Measurements from ENCODE around the gene CTSH. TPM values are rescaled to one million over a fixed set of nuclear protein-coding genes. Genes with fewer than 3 reads are reported as not detected.
A peak's percentile ranks its signal among the peaks of the same experiment; 100 is the strongest.
"Not testable (repeated sequence)": the region's sequence is repeated elsewhere in the genome, so short reads cannot be mapped to it uniquely, and the experiment has no call there.

The CTSH gene
- total RNA-seq, 1 donor from 2014 or later, result 81.6 TPM

- intact Hi-C loops (cut with DNase I), result no loop called here
- ATAC-seq, result no peak
Measured at GRCh38 chr15:78949461-78949860, 4.6 kb upstream of the CTSH start.

GRCh38 chr15:78947506-78947905 is 2.7 kb upstream of the CTSH start:
- ATAC-seq (no peak), DNase-seq (ENCODE audit: low spot score) (no peak)
- intact Hi-C loops (cut with DNase I), result no loop called here

More at GRCh38 chr15:78949461-78949860, 4.6 kb upstream of the CTSH start:
- DNase-seq (ENCODE audit: low spot score), result no peak

- DNase-seq (ENCODE audit: low spot score), result no peak
- ATAC-seq, result no peak
- intact Hi-C loops (cut with DNase I), result no loop called here
Measured at GRCh38 chr15:78946493-78946892, 1.6 kb upstream of the CTSH start.

- DNase-seq (ENCODE audit: low spot score), result no peak
- peak; percentile 53 for ATAC-seq
- intact Hi-C loops (cut with DNase I), result no loop called here
Measured at GRCh38 chr15:78944202-78944625, 632 bp downstream of the CTSH start.

GRCh38 chr15:78943692-78944091 is 1.2 kb downstream of the CTSH start:
- peak; percentile 41 for ATAC-seq
- intact Hi-C loops (cut with DNase I), result no loop called here
- DNase-seq (ENCODE audit: low spot score), result no peak

- intact Hi-C loops (cut with DNase I), result no loop called here
- no peak for DNase-seq (ENCODE audit: low spot score)
- ATAC-seq, result no peak
Measured at GRCh38 chr15:78942741-78943140, 2.1 kb downstream of the CTSH start.

GRCh38 chr15:78938658-78939488 is 6.0 kb downstream of the CTSH start:
- intact Hi-C loops (cut with DNase I), result no loop called here
- no peak for ATAC-seq
- no peak for DNase-seq (ENCODE audit: low spot score)

GRCh38 chr15:78937132-78937739 is 7.6 kb downstream of the CTSH start:
- ATAC-seq (peak; percentile 76), DNase-seq (ENCODE audit: low spot score) (no peak)
- intact Hi-C loops (cut with DNase I), result no loop called here

GRCh38 chr15:78934655-78935023 is 10.2 kb downstream of the CTSH start:
- ATAC-seq (no peak), DNase-seq (ENCODE audit: low spot score) (no peak)
- intact Hi-C loops (cut with DNase I), result no loop called here

- intact Hi-C loops (cut with DNase I), result no loop called here
- ATAC-seq (peak; percentile 77), DNase-seq (ENCODE audit: low spot score) (no peak)
Measured at GRCh38 chr15:78933823-78934654, 10.8 kb downstream of the CTSH start.

GRCh38 chr15:78933187-78933822 is 11.5 kb downstream of the CTSH start:
- ATAC-seq (no peak), DNase-seq (ENCODE audit: low spot score) (no peak)
- intact Hi-C loops (cut with DNase I), result no loop called here

GRCh38 chr15:78932258-78932808 is 12.5 kb downstream of the CTSH start:
- intact Hi-C loops (cut with DNase I), result no loop called here
- DNase-seq (ENCODE audit: low spot score) (no peak), ATAC-seq (no peak)

- intact Hi-C loops (cut with DNase I), result no loop called here
- ATAC-seq, result peak; percentile 10
- no peak for DNase-seq (ENCODE audit: low spot score)
Measured at GRCh38 chr15:78931439-78932257, 13.2 kb downstream of the CTSH start.

- peak; percentile 41 for ATAC-seq
- no peak for DNase-seq (ENCODE audit: low spot score)
- intact Hi-C loops (cut with DNase I), result no loop called here
Measured at GRCh38 chr15:78930577-78931388, 14.1 kb downstream of the CTSH start.

GRCh38 chr15:78929536-78930264 is 15.1 kb downstream of the CTSH start:
- no peak for DNase-seq (ENCODE audit: low spot score)
- ATAC-seq, result no peak
- intact Hi-C loops (cut with DNase I), result no loop called here

GRCh38 chr15:78928616-78929093 is 16.2 kb downstream of the CTSH start:
- intact Hi-C loops (cut with DNase I), result no loop called here
- DNase-seq (ENCODE audit: low spot score) (peak; percentile 53), ATAC-seq (no peak)

GRCh38 chr15:78928176-78928575 is 16.7 kb downstream of the CTSH start:
- DNase-seq (ENCODE audit: low spot score); intact Hi-C loops (cut with DNase I); ATAC-seq: not testable (repeated sequence)

Measured in sciatic nerve (tissue), 2 donors.